KMS-11 (cell line): Measurements from ENCODE around the gene MBIP.

ENCODE experiments used
- H2AFZ ChIP-seq: fragments of 200-600 bp; sonication (generic); 2 replicates; pipeline ENCODE4 v1.6.1; 2016; ENCODE audit warnings: antibody characterized with exemption, mixed run types, low read depth
- H3K27ac ChIP-seq: fragments of 200-600 bp; sonication (generic); 2 replicates; pipeline ENCODE4 v1.6.1; 2016; ENCODE audit warnings: mild to moderate bottlenecking, mixed run types
- H3K27me3 ChIP-seq: fragments of 200-600 bp; sonication (generic); 2 replicates; pipeline ENCODE4 v1.6.1; 2017; ENCODE audit warnings: mild to moderate bottlenecking, low read depth, mixed run types, moderate library complexity; ENCODE audit not compliant: insufficient read depth
- H3K36me3 ChIP-seq: fragments of 200-600 bp; sonication (generic); 2 replicates; pipeline ENCODE4 v1.6.1; 2017; ENCODE audit warnings: mild to moderate bottlenecking, mixed run types; ENCODE audit not compliant: insufficient read depth
- H3K4me1 ChIP-seq: fragments of 200-600 bp; sonication (generic); 2 replicates; pipeline ENCODE4 v1.6.1; 2016; ENCODE audit warnings: mild to moderate bottlenecking, low read depth, mixed run types; ENCODE audit not compliant: poor library complexity, severe bottlenecking
- H3K4me2 ChIP-seq: fragments of 200-600 bp; sonication (generic); 2 replicates; pipeline ENCODE4 v1.7.0; 2016; ENCODE audit warnings: mild to moderate bottlenecking, mixed run types
- H3K4me3 ChIP-seq: fragments of 200-600 bp; sonication (generic); IDR thresholded peaks from 2 replicates; pipeline ENCODE4 v1.6.1; 2017; ENCODE audit warnings: low read depth, low read length, mixed read lengths; ENCODE audit not compliant: insufficient read depth
- H3K79me2 ChIP-seq: fragments of 200-600 bp; sonication (generic); 2 replicates; pipeline ENCODE4 v1.6.1; 2016; ENCODE audit warnings: low read depth, mixed run types; ENCODE audit not compliant: insufficient read depth
- H3K9ac ChIP-seq: fragments of 200-600 bp; sonication (generic); 2 replicates; pipeline ENCODE4 v1.6.1; 2016; ENCODE audit warnings: mild to moderate bottlenecking, mixed run types
- H4K20me1 ChIP-seq: fragments of 200-600 bp; sonication (generic); 2 replicates; pipeline ENCODE4 v1.6.1; 2016; ENCODE audit warnings: mild to moderate bottlenecking, mixed run types; ENCODE audit not compliant: insufficient read depth
- TF ChIP-seq, protein P1 (sequence below): fragments of 200-600 bp; sonication (generic); conservative IDR thresholded peaks from 2 replicates; pipeline ENCODE4 v1.6.1; 2017; ENCODE audit warnings: low read depth, mild to moderate bottlenecking, antibody characterized with exemption, low read length, moderate library complexity, mixed read lengths

The MBIP gene

DNA sequence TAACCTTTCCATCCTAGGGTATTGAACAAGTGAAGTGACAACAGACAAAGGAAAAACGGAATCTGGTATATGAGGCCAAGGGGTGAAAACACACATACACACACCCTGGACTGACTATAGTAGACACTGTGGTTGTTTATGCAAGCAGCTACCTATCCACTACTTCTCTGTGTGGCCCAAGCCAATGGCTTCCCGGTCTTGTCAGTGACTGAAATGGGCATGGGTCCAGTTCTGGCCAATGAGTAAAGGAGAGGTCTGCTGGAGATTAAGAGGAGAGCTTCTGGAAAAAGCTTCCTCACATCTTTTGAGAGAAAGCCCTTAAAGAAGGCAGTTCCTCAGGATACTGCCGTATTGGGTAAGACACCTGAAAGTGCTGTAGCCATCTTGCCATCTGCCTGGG is 19.3 kb downstream of the MBIP start:
- TF ChIP-seq, protein P1, sequence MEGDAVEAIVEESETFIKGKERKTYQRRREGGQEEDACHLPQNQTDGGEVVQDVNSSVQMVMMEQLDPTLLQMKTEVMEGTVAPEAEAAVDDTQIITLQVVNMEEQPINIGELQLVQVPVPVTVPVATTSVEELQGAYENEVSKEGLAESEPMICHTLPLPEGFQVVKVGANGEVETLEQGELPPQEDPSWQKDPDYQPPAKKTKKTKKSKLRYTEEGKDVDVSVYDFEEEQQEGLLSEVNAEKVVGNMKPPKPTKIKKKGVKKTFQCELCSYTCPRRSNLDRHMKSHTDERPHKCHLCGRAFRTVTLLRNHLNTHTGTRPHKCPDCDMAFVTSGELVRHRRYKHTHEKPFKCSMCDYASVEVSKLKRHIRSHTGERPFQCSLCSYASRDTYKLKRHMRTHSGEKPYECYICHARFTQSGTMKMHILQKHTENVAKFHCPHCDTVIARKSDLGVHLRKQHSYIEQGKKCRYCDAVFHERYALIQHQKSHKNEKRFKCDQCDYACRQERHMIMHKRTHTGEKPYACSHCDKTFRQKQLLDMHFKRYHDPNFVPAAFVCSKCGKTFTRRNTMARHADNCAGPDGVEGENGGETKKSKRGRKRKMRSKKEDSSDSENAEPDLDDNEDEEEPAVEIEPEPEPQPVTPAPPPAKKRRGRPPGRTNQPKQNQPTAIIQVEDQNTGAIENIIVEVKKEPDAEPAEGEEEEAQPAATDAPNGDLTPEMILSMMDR, result no peak

DNA sequence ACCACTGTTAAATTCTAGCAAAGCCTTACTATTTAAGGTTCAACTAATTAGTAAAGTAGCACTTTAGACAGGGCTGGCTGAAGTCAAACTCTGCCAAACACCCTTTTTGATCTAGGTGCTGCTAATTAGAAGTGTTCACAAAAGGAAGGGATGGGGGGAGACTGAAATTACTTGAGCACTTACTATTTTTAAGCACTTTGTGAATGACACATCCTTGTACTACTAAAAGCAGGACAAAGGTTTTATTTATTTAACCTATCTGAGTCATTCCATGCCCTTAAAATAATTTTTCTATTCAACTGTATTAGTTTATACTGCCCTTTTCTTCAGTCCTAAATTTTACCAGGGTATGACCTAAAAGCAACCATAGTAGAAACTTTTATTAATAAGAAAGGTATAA is 20.1 kb downstream of the MBIP start:
- TF ChIP-seq, protein P1, result no peak
- Histone ChIP-seq H3K4me2 (no peak overlapping the region), H3K27me3 (no peaks in the 10 kb centered on the region), H4K20me1 (no peaks in the 10 kb centered on the region), H3K27ac (no peak overlapping the region), H3K4me3 (no peak overlapping the region), H3K9ac (no peak overlapping the region), H2AFZ (no peak overlapping the region), H3K4me1 (no peaks in the 10 kb centered on the region), H3K79me2 (no peaks in the 10 kb centered on the region), H3K36me3 (no peaks in the 10 kb centered on the region)

More for the DNA sequence above, 19.3 kb downstream of the MBIP start:
- Histone ChIP-seq H2AFZ (no peak overlapping the region), H3K27ac (no peak overlapping the region), H3K4me3 (no peak overlapping the region), H3K36me3 (no peaks in the 10 kb centered on the region), H3K9ac (no peak overlapping the region), H3K4me2 (no peak overlapping the region), H3K4me1 (no peaks in the 10 kb centered on the region), H3K27me3 (no peaks in the 10 kb centered on the region), H3K79me2 (no peaks in the 10 kb centered on the region), H4K20me1 (no peaks in the 10 kb centered on the region)

DNA sequence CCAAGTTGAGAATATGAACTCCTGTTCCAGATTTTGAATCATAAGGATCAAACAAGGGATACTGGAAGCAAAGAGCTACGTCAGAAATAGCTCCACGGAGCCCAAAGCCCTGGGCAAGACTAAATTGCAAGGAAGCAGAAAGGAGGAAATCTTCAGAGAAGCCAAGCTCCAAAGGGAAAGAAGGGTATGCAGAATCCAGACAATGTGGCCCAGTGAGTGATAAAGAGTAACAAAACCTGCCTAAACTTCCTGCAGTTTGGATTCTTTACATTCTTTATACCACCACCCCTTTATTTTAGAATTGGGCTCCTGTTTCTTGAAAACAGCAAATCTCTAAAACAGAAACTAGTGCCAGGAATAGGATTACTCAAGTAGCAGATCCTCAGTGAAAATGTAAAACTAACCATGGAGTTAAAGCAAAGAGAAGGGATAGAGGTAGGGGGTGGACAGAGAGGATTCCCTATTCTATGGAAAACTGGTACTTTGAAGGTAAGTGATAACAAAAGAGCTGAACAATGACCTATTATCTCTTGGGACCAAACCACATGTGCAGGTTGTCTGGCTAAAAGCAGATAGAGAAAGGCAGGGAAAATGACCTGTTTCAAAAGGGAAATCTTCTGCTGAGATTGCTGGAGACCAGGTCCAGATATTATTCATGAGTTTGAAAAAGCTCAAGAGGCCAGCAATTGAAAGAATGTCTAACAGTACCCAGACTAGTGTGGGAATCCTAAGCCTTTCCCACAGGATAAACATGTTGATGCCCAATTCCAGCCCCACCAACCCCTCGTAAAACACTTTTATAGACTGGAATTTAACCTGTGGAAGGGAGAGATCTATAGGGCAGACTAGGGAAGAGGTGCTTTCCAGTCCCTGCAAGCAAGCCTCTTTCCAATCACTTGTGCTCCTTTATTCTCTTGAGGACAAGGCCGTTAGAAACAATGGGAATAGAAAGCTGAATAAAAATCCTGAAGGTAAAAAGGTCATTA is 24.5 kb downstream of the MBIP start:
- no peaks in the 10 kb centered on the region for H4K20me1 ChIP-seq
- no peak overlapping the region for H3K9ac ChIP-seq
- no peaks in the 10 kb centered on the region for H3K4me1 ChIP-seq
- H3K4me2 ChIP-seq, result no peak overlapping the region
- TF ChIP-seq, protein P1, result no peak
- H3K4me3 ChIP-seq, result no peak overlapping the region
- H2AFZ ChIP-seq, result no peak overlapping the region
- H3K79me2 ChIP-seq, result no peaks in the 10 kb centered on the region
- H3K27me3 ChIP-seq, result no peaks in the 10 kb centered on the region
- H3K27ac ChIP-seq, result no peak overlapping the region
- H3K36me3 ChIP-seq, result no peaks in the 10 kb centered on the region

DNA sequence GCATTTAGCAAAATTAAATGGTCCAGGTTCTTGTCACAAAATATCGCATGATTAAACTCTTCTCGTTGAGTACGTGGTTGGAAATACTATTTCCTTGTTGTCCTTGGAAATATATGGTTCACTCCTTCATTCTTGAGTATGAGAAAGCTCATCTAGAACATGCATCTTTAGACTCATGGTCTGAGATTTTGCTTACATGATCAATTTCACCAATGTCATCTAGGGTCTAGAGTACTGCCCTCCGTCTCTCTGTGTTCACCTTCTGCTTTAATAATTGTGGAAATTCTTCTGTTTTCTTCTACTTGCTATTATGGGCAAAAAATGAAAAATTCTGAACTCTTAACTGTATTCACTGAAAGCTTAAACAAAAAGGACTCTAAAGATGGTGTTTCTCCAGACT is 25.9 kb downstream of the MBIP start:
- H3K27me3 ChIP-seq, result no peaks in the 10 kb centered on the region
- H3K4me2 ChIP-seq, result no peak overlapping the region
- no peak overlapping the region for H3K27ac ChIP-seq
- H3K4me1 ChIP-seq, result no peaks in the 10 kb centered on the region
- H2AFZ ChIP-seq, result no peak overlapping the region
- H3K4me3 ChIP-seq, result no peak overlapping the region
- no peaks in the 10 kb centered on the region for H3K79me2 ChIP-seq
- H4K20me1 ChIP-seq, result no peaks in the 10 kb centered on the region
- TF ChIP-seq, protein P1, result no peak
- no peak overlapping the region for H3K9ac ChIP-seq
- no peaks in the 10 kb centered on the region for H3K36me3 ChIP-seq
